Heart left ventricle (tissue), 16 donors: ENCODE results near the gene MATR3. TPM values are rescaled to one million over a fixed set of nuclear protein-coding genes. Genes with fewer than 3 reads are reported as not detected.

Source experiments
- ATAC-seq, 4 donors: fragments of 200-7000 bp; cut with Tn5 transposase; one replicate each; pipeline ENCODE4 v1.9.1; 2020 to 2022; ENCODE audit warnings: moderate library complexity in 4 of 4, mild to moderate bottlenecking in 3 of 4, moderate number of reproducible peaks in 1 of 4
- DNase-seq, 5 donors: peaks; one replicate each; pipeline ENCODE4 v3.0.0-alpha.2; 2020
- H3K27ac ChIP-seq, 12 donors: fragments of 200-600 bp; sonication (generic) in 4 of 12; one replicate each; pipeline versions ENCODE4 v1.5.0 to v1.8.0; 2016 to 2022; ENCODE audit warnings: mild to moderate bottlenecking in 2 of 12
- H3K27me3 ChIP-seq, 9 donors: fragments of 200-600 bp; sonication (generic) in 2 of 9; one replicate each; pipeline versions ENCODE4 v1.5.1 to v1.8.0; 2016 to 2022; ENCODE audit warnings: mild to moderate bottlenecking in 3 of 9
- H3K36me3 ChIP-seq, 9 donors: fragments of 200-600 bp; sonication (generic) in 2 of 9; one replicate each; pipeline versions ENCODE4 v1.5.0 to v1.8.0; 2018 to 2022; ENCODE audit warnings: mild to moderate bottlenecking in 2 of 9
- H3K4me1 ChIP-seq, 12 donors: fragments of 200-600 bp; sonication (generic) in 4 of 12; one replicate each; pipeline versions ENCODE4 v1.5.0 to v1.8.0; 2016 to 2022; ENCODE audit warnings: mild to moderate bottlenecking in 3 of 12
- H3K4me3 ChIP-seq, 12 donors: fragments of 200-600 bp; sonication (generic) in 4 of 12; one replicate each; pipeline versions ENCODE4 v1.5.0 to v1.8.0; 2017 to 2022; ENCODE audit warnings: mild to moderate bottlenecking in 9 of 12, moderate library complexity in 4 of 12
- H3K9me3 ChIP-seq, 12 donors: fragments of 200-600 bp; sonication (generic) in 4 of 12; one replicate each; pipeline versions ENCODE4 v1.5.0 to v1.8.0; 2016 to 2022; ENCODE audit warnings: mild to moderate bottlenecking in 1 of 12
- POLR2A ChIP-seq, 2 donors: fragments of 450-650 bp; IDR thresholded peaks; one replicate each; pipeline ENCODE4 v1.6.1; 2017; ENCODE audit warnings: antibody characterized with exemption in 2 of 2, mild to moderate bottlenecking in 2 of 2, moderate library complexity in 2 of 2
- WGBS, 4 donors: extraction: QIAGEN DNeasy Blood & Tissue Kit in 2 of 4; methylation state at CpG; one replicate each; pipeline versions ENCODE4 v1.1.5 to v1.1.7; 2013 to 2018; 5-methylcytosine and 5-hydroxymethylcytosine counted together
- intact Hi-C, 10 donors: fragments of 100-400 bp; cut with DNase I; formaldehyde crosslinking; loops; one replicate each; pipeline versions ENCODE4 v1.11.1 to v1.14.2; 2022
- polyA plus RNA-seq, 2 donors: library from polyadenylated mRNA; stranded (reverse); fragments of 200-250 nt; gene quantifications; one replicate each; pipeline ENCODE4 v1.2.3, GENCODE V29; 2013
- total RNA-seq, 9 donors: library from RNA; depleted of rRNA in 2 of 9; stranded (reverse); fragments of >200 nt in 2 of 9; fragmentation: NEBNext Ultra II Directional in 3 of 9; extraction: Animal tissue kit (Norgen Biotek cat#: 25700) in 3 of 9; gene quantifications; one replicate each; pipeline versions ENCODE4 v1.1.0 to v1.2.4, GENCODE V29; 2016 to 2023
- TF ChIP-seq, protein P1 (sequence below), 12 donors: fragments of 200-600 bp; sonication (generic) in 4 of 12; IDR thresholded peaks; one replicate each; pipeline versions ENCODE4 v1.5.0 to v1.8.0; 2018 to 2022; ENCODE audit warnings: antibody characterized with exemption in 12 of 12, mild to moderate bottlenecking in 5 of 12
- donor health status: ischemic (EF 13 %, LVEDD 7.1; RV severe dilation, severe dysfunction).
- donor health status: healthy with polysubstance abuse.
- donor health status: DM: no; HTN: yes; CAD: no.
- donor health status: DM: no; HTN: no; CAD: no.
- donor health status: ischemic (EF 25% LVEDD 6.9; RV normal size, moderate dysfunction).
- donor health status: ischemic (EF 25% LVEDD 5.7; RV mildly dilated, moderate dysfunction).
- donor health status: healthy.
- donor health status: DM: yes; HTN: yes; CAD: no.
- donor health status: ischemic (EF 35%, LVEDD 5.7; RV mildly dilated, moderate dysfunction).
- donor health status: nonischemic (EF 11% LVEDD 7.7; RV severe dilation, severe dysfunction).
- donor health status: DM: yes; HTN: yes; CAD: no.
- donor health status: PGD.
- donor health status: ischemic (EF 29% LVEDD 5.4; RV normal size, mild dysfunction).
- donor health status: nonischemic (EF 23%, LVEDD 6.1; RV moderate dilation, normal function).

Gene MATR3
- total and polyA plus RNA-seq, 11 donors: 97.2 to 208 (median 138) TPM

DNA sequence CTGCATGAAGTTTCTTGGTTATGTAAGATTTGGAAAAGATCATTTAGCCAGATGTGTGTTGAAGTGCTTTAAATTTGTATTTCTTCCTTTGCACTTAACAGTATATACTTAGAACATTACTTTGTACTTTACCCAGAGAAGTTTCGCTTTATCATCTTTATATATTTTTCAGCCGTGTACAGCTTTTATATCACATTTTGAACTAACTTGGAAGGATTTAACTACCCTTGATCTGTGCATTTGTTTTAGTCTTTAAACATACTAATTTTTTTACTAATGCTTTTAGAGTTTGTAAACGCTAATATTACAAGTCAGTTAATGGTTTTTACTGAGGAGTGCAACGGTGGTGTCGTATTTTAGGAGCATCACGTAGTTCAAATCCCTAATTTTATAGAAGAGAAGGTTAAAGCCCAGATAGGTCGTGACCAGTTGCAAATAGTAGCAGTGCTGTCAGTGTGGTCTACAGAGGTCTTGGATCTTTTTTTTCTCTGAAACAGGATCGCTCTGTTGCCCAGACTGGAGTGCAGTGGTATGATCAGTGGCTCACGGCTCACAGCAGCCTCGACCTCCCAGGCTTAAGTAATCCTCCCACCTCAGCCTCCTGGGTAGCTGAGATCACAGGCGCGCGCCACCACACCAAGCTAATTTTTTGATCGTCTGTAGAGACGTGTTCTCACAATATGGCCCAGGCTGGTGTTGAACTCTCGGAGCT is 2.0 kb downstream of the MATR3 start:
- peaks cover 15 to 64% (median 52%) of the 10 kb centered on the region in 12 donors for H3K4me1 ChIP-seq
- no peak for ATAC-seq
- intact Hi-C loops: loop anchor here in 6 of 10 donors (5.0 to 10.0 kb wide), 4 partner anchors 42 to 99 kb away; partner anchors contain the start of genes PAIP2 (in 3 of the 6) and PROB1 (in 1 of the 6)

DNA sequence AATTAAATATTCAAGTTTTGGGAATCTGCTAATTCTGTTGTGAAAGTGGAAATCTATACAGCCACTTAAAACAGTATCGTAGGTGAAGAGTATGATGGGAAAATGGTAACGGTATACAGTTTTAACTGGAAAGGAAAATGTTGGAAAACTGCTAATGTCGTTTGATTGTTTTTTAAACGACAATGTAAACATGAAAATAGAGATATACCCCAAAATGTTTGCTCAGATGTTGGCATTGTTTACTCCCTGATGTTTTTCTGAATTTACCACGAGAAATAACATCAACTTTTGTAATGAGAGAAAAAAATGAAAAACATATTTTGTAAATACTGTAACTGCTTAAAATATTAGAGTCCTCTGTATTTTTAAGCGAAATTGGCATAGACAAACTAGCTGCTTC is 2.7 kb downstream of the MATR3 start:
- H3K4me3 ChIP-seq: peak overlapping the region in 8 of 12 donors; percentile 79 to 98 (median 92)
- 47 to 61% (median 51%) methylated on average over 6 of the region's 6 CpGs for WGBS, 4 donors
- H3K9me3 ChIP-seq: no peaks in the 10 kb centered on the region
- peak overlapping the region in 3 of 12 donors; percentile 8 to 100 (median 99) for H3K27ac ChIP-seq
- peaks cover 15 to 71% (median 54%) of the 10 kb centered on the region in 12 donors for H3K4me1 ChIP-seq
- no peak for ATAC-seq
- H3K27me3 ChIP-seq: no peaks in the 10 kb centered on the region
- H3K36me3 ChIP-seq: no peaks in the 10 kb centered on the region
- TF ChIP-seq, protein P1, sequence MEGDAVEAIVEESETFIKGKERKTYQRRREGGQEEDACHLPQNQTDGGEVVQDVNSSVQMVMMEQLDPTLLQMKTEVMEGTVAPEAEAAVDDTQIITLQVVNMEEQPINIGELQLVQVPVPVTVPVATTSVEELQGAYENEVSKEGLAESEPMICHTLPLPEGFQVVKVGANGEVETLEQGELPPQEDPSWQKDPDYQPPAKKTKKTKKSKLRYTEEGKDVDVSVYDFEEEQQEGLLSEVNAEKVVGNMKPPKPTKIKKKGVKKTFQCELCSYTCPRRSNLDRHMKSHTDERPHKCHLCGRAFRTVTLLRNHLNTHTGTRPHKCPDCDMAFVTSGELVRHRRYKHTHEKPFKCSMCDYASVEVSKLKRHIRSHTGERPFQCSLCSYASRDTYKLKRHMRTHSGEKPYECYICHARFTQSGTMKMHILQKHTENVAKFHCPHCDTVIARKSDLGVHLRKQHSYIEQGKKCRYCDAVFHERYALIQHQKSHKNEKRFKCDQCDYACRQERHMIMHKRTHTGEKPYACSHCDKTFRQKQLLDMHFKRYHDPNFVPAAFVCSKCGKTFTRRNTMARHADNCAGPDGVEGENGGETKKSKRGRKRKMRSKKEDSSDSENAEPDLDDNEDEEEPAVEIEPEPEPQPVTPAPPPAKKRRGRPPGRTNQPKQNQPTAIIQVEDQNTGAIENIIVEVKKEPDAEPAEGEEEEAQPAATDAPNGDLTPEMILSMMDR (IDR thresholded peaks at IDR 0.05): no peak
- no peak for TF ChIP-seq POLR2A (IDR thresholded peaks at IDR 0.05)
- intact Hi-C loops: loop anchor here in 6 of 10 donors (5.0 to 10.0 kb wide), 4 partner anchors 41 to 99 kb away; partner anchors contain the start of genes PAIP2 (in 3 of the 6) and PROB1 (in 1 of the 6)
- DNase-seq: no peak

More for the DNA sequence above, 2.0 kb downstream of the MATR3 start:
- no peaks in the 10 kb centered on the region for H3K36me3 ChIP-seq
- no peaks in the 10 kb centered on the region for H3K27me3 ChIP-seq
- DNase-seq: no peak
- TF ChIP-seq, protein P1 (IDR thresholded peaks at IDR 0.05): no peak
- TF ChIP-seq POLR2A (IDR thresholded peaks at IDR 0.05): no peak
- peak overlapping the region in 11 of 12 donors; percentile 64 to 98 (median 90) for H3K4me3 ChIP-seq
- WGBS, 4 donors: 33 to 36% (median 35%) methylated on average over 16 of the region's 16 CpGs
- peak overlapping the region in 11 of 12 donors; percentile 93 to 100 (median 99) for H3K27ac ChIP-seq
- H3K9me3 ChIP-seq: no peaks in the 10 kb centered on the region

DNA sequence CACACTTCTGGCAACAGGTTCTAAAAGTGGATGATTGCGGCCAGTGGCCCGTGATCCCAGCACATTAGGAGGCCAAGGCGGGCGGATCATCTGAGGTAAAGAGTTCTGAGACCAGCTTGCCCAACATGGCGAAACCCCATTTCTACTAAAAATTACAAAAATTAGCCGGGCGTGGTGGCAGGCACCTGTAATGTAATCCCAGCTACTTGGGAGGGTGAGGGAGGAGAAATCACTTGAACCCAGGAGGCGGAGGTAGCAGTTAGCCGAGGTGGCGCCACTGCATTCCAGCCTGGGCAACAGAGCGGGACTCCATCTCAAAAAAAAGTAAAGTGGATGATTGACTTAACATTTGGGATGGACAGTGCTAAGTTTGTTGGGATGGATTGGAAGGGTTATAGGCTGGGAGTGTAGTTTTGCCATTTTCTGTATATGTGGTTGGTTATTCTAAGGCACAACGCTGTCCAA is 3.4 kb downstream of the MATR3 start:
- no peak for DNase-seq
- Histone ChIP-seq H3K9me3 (no peaks in the 10 kb centered on the region), H3K27me3 (no peaks in the 10 kb centered on the region), H3K4me1 (peaks cover 15 to 78% (median 59%) of the 10 kb centered on the region in 12 donors), H3K4me3 (peak overlapping the region in 1 of 12 donors; percentile 80), H3K27ac (peak overlapping the region in 5 of 12 donors; percentile 8 to 99 (median 14)), H3K36me3 (no peaks in the 10 kb centered on the region)
- TF ChIP-seq POLR2A (IDR thresholded peaks at IDR 0.05): no peak
- TF ChIP-seq, protein P1 (IDR thresholded peaks at IDR 0.05): no peak
- intact Hi-C loops: loop anchor here in 6 of 10 donors (5.0 to 10.0 kb wide), 4 partner anchors 40 to 98 kb away; partner anchors contain the start of genes PAIP2 (in 3 of the 6) and PROB1 (in 1 of the 6)
- WGBS, 4 donors: 66 to 73% (median 69%) methylated on average over 12 of the region's 12 CpGs
- ATAC-seq: no peak
